T-helper 2 cell (primary cell): ENCODE measurements around the gene IFITM10.

Experiments
- DNase-seq, 5 experiments: peaks; one replicate each; pipeline versions ENCODE4 v3.0.0 to v3.0.0-alpha.2; 2012 to 2022
- total RNA-seq, 2 donors: gene quantifications; one replicate each; lab custom pipeline; 2026; lab: John Stamatoyannopoulos, UW

IFITM10 gene
- total RNA-seq, result 0.62 to 0.94 reads per million in 2 donors

DNA sequence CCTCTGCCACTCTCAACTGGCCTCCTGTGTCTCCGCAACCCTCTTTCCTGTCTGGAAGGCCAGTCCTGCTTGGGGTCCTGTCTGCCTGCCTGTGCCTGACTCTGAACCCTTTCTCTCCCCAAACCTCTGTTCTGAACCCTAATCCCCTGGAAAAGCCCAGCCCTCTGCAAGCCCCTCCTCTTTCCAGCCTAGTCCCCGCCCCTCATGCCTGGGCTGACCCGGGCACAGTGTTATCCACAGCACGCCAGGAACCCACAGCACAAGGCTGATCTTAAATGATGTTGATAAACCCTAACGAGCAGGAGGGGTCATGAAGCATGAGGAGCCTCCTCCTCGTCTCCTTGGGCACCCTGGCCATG, at the start of gene IFITM10:
TSS of gene IFITM10 (minus strand) at position 115 of the 359 bp plus-strand sequence. CDS start 153 bp downstream, outside the sequence.
- DNase-seq, result no peak

DNA sequence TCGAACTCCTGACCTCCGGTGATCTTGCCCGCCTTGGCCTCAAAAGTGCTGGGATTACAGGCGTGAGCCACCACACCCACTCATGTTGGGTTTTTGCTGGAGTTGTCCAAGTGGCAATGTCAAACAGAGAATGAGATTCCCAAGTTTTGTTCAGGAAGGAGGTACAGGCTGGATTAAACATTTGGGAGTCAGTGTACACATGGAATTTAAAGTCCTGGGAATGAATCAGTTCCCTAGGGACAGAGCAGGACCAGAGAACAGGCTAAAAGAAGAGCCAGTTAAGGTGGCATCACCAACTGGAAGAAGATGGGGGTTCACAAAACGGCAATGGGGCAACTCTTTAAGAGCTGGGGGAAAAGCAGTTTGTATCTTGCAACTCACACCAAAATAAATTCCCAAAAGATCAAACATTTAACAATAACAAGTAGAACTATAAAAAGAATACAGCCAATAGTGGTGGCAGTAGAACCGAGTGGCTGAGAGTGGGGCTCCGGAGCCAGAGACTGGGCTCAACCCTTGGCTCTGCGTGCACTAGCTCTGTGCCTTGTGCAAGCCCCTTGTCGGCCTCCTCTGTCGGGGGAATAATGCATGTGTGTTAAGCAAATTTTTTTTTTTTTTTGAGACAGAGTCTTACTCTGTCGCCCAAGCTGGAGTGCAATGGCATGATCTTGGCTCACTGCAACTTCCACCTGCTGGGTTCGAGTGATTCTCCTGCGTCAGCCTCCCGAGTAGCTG, 47.2 kb upstream of the IFITM10 start:
- no peak for DNase-seq

DNA sequence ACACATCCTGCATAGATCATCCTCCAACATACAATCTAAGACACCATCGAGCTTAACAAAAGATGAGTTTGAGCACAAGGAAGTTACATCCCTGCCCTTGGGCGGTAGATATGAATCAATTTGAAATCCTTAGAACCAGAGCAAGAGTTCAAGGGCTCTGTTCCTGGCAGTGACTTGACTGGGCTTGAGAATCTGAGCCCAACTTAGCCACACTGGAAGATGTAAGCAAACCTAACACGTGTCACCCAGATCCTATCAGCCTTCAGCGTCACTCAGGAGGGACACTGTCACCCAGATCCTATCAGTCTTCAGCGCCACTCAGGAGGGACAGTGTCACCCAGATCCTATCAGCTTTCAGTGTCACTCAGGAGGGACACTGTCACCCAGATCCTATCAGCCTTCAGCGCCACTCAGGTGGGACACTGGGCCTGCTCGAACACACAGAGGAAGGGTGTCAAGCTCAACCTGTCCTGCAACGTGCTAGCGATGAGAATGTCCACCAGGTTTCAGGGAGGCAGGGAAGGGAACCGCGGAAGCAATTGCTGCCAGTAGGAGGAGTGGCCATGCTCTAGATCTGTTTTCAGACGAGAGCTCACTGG, 46.1 kb upstream of the IFITM10 start:
- peak in 1 of 5 experiments; percentile 10 for DNase-seq

DNA sequence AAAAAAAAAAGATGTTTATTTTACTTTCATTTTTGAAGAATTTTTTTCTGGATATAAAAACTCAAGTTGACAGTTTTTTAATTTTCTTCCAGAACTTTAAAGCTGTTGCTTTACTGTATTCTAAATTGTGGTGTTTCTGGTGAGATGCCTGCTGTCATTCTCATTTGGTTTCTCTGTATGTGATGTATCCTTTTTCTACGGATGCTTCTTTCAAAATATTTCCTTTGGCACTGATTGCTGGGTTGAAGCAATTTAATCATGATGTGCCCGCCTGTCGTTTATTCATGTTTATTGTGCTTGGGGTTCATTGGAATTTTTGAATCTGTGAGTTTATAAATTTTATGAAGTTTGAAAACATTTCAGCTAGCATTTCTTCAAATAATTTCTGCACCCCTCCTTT, 42.7 kb upstream of the IFITM10 start:
- DNase-seq, result no peak

DNA sequence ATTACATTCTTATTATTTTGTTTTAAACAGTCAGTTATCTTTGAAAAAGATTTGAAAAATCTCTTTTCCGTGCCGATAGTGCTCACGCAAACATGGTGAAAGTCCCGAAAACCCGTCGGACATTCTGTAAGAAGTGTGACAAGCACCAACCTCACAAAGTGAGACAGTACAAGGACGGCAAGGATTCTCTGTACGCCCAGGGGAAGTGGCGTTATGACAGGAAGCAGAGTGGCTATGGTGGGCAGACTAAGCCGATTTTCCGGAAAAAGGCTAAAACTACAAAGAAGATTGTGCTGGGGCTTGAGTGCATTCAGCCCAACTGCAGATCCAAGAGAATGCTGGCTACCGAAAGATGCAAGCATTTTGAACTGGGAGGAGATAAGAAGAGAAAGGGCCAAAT, 42.1 kb upstream of the IFITM10 start:
- DNase-seq, result peak in 1 of 5 experiments; percentile 18

DNA sequence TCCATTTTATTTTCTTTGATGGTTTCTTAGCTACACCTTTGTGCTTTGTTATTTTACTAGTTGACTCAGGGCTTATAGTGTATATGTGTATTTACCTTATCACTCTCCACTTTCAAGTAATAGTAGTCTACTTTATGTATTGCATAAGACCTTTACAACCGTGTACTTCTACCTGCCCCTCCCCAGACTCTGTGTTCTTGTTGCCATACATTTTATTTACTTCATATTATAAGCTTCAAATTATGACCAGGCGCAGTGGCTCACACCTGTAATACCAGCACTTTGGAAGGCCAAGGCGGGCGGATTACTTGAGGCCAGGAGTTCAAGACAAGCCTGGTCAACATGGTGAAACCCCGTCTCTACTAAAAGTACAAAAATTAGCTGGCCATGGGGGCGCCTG, 41.5 kb upstream of the IFITM10 start:
- no peak for DNase-seq

DNA sequence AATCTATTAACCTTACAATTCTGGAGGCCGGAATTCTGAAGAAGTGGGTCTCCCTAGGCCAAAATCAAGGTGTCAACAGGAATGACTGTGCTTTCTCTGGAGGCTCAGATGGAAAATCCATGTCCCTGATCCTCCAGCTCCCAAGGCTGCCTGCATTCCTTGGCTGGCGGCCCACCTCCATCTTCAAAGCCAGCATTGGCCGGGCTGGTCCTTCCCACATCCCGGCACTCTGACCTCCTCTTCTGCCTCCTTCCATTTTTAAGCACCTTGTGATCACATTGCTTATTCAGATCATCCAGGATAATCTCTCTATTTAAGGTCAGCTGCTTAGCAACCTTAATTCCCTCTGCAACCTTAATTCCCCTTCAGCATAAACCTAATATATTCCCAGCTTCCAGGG, 36.1 kb upstream of the IFITM10 start:
- DNase-seq, result no peak

DNA sequence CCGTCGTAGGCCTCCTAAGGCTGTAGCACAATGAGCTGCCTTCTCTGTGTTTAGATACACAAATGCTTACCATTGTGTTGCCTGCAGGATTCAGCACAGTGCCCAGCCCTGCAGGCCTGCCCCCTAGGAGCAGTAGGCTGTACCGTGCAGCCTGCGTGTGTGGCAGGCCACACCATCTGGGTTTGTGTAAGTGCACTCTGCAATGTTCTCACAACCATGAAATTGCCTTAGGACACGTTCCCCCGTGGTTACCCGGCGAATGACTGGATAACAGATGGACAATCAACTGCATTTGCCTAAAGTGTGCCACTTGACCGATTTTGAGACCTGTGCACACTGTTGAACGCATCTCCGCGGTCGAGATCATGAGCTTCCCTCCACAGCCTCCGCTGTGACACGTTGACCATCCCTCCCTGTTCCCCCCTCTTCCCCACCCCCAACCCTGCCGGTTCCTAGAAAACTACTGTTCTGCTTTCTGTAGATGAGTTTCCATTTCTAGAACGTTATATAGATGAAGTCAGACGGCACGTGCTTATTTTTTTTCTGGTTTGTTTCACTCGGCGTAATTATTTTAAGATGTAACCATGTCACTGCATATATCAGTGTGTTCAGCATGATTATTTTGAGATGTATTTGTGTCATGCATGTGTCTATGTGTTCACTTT, 35.5 kb upstream of the IFITM10 start:
- no peak for DNase-seq

DNA sequence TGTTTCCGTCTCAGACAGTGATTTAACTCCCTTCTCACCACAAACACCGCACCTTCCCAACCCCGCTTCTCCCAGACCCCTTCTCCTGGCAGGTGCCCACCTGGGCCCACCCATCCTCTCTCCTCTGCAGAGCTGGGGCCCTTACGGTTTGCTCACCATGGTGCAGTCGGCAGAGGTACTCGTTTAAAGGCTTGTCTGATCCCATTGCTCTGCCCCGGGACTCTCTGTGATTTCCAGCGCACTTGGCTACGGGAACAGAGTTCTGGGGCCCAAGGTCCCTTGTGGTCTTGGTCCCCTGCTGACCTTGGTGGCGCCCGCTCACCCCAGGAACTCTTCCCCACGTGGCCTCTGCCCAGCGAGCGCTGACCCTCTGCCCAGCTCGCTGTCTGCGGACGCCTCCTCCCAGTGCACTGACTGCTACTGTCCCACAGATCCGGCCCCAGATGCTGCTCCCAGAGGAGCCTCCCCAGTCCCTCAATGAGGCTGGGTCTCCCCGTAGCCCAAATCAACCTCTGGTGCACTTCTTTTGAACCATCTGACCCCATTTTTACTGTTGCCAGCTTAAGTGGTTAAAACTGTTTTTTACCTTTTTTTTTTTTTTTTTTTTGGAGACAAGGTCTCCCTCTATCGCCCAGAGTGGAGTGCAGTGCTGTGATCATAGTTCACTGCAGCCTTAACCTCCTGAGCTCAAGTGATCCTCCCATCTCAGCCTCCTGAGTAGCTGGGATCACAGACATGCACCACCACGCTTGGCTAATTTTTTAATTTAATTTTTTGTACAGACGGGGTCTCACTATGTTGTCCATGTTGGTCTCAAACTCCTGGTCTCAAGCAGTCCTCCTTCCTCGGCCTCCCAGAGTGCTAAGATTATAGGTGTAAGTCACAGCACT, 34.6 kb upstream of the IFITM10 start:
- no peak for DNase-seq

DNA sequence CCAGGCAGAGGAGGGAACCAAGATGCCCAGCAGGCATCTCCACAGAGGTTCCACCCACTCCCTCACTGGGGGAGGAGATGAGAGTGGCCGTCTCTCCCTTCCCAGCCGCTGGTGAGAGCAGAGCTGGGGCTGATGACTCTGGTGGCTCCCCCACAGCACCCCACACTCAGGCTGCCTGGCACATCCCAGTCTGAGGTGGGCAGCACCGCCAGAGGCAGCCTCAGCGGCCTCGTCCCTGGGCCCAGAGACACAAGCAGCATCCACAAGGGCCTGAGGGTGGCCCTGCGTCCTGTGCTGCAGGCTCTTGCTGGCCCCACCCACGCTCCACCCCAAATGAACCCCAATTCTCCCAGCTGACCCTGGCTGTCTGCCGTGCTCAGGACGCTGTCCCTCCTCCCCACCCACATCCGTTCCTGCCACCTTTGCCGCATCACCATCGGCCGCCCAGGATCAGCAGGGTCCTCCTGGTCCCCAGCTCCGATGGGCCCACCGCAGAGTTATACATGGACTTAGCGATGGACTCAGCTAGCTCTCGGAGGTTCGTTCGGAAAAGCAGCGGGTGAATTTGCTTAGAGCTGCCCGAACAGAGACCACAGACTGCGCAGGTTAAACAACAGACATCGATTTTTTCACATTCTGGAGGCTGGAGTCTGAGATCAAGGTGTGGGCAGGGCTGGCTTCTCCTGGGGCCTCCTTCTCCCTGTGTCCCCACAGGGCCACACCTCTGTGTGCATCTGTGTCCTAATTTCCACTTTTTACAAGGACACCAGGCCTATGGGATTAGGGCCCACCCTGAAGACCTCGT, 33.5 kb upstream of the IFITM10 start:
- DNase-seq, result no peak

DNA sequence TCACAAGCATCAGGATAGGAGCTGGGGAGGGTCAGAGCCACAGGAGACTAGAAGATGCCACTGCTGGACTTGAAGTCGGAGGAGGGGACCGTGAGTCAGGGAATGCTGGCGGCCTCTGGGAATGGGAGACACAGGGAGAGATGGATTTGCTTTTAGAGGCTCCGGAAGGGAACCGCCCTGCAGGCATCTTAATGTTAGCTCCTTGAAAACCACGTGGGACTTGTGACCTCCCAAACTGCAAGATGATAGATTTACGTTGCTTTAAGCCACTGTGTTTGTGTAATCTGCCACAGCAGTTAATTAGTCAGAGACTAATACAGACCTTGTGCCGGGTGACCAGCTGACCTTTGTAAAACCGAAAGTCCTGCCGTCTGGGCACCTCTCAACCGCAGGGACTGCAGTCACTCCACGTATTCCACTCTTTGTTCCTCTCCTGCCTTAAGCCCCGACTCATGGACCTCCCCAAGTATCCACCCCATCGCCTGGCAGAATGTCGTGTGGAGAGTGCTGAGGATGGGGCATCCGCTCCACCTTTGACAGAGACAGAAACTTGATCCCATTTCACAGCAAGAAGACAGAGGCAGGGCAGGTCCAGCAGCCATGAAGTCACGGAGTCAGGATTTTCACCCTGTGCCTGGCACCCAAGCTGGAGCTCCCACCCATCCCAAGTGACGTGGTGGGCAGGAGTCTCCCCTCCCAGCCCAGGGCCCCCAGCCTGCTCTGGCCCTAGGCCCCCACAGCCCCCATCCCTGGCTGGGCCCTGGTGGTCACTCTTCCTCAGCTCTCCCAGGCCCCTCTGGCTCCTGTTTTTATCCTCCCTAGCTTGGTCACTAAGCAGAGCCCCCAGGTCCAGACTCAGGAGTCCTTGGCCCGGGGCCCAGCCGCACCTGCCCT, 32.7 kb upstream of the IFITM10 start:
- DNase-seq, result no peak

DNA sequence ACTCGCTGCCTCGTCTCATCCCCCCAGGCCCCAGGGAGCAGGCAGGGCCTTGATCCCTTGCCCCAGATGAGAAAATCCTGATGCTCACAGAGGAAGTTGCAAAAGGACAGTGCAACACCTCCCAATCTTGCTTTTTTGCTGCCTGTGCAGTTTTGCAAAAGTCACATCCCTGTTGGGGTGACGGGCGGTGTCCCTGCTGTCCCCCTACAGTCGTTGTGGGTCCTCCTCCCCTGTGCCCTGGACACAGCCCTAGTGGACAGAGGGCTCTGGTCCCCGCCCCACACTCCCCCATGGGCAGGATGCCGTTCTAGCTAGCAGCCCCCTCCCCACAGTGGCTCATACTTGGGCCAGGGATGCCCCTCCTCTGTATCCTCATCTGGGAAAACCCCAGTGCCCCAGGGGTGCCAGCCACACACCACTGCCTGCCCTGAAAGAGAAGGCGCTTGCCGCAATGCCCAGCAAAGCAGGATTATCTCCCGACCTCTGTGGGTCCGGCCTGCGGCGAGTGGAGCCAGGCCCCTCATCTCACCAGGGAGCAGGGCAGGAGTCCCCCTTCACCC, 31.7 kb upstream of the IFITM10 start:
- DNase-seq, result no peak

DNA sequence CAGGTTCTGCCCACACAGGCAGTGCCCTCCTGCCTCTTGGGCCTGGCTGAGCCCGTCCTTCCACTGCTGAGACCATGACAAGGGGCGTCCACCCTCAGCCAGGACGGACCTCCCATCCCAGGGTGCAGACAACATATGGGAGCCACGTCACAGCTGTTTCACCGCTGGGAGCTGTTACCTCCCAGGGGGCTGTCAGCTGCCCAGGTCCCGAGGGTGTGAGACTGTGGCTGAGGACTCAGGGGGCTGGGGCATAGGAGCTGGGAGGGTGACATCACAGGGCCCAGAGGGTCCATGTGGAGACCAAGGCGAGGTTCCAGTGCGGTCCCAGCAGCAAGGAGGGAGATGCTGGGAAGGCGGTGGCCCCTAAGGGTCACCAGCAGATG, 31.2 kb upstream of the IFITM10 start:
- DNase-seq, result no peak

DNA sequence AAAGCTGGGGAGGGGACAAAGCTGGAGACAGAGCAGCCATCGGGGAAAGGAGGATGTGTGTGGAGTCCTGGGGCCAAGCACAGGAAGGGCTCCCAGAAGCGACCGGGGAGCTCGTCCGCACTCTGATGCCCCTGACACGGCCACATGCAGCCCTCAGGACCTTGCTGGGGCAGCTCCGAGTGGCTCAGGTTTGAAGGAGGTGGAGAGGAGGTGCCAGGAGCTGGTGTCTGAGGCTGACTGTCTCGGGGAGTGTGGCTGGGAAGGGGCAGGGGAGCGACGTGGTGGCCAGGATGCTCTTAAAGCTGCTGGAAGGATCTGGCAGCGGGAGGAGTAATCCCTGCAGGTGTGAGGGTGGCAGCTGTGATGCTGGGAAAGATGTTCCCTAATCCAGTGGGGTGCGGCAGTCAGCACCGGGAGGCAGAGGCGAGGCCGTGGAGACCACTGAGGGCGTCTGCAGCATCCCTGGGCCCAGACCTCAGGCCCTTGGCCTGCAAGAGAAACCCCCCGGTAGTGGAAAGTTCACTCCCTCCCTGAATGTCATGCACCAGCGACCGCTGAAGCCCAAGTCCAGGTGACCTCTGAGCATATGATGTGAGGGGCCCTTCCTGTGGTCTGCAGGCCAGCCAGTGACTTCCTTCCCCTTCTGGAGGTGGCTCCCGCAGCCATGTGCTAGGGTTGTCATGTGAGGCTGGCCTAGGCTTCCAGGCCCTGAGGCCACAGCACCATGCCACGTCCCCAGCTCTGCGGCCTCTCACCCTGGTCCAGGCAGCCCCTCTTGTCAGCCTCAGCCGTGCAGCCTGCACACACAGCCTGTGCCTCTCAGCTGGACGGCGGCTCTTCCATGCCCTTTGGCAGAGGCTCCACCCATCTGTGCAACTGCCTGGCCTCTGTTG, 30.6 kb upstream of the IFITM10 start:
- DNase-seq, result no peak

DNA sequence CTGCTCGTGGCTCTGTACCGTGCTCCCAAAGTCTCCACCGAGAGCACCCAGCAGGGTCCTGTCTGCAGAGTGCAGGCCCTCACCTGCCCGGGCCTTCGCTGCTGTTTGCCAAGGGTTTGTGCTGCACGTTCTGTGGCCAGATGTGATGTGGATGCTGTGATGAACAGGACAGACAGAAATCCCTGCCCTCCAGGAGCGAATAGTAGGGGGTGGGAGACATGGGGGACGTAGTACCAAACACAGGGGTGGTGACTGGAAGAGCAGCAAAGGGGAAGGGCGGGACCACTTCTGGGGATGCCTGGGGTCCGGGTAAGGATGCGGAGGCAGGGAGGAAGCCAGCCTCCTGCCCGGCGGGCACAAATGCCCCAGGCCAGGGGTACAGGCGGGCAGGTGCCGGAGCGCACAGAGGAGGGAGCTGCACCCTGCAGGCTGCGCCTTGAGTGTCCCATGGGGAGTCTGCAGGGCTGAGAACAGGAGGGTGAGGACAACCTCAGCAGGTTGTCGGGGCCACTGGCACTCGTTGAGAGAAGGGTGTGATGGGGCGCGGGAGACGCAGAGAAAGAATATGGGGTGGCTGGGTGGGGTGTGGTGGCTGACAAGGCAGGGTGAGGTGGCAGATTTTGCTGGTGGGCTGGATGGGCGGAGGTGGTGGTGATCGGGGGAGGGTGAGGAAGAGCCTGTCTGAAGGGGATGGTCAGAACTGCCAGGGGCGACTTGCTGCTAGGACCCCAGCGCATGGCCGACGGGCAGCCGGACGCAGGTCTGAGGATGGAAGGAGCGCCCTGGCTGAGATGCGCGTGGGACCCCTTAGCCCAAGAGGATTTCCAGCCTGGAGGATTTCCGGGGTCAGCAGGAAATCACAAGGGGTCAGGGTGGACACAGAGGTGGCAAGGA, 29.7 kb upstream of the IFITM10 start:
- no peak for DNase-seq

DNA sequence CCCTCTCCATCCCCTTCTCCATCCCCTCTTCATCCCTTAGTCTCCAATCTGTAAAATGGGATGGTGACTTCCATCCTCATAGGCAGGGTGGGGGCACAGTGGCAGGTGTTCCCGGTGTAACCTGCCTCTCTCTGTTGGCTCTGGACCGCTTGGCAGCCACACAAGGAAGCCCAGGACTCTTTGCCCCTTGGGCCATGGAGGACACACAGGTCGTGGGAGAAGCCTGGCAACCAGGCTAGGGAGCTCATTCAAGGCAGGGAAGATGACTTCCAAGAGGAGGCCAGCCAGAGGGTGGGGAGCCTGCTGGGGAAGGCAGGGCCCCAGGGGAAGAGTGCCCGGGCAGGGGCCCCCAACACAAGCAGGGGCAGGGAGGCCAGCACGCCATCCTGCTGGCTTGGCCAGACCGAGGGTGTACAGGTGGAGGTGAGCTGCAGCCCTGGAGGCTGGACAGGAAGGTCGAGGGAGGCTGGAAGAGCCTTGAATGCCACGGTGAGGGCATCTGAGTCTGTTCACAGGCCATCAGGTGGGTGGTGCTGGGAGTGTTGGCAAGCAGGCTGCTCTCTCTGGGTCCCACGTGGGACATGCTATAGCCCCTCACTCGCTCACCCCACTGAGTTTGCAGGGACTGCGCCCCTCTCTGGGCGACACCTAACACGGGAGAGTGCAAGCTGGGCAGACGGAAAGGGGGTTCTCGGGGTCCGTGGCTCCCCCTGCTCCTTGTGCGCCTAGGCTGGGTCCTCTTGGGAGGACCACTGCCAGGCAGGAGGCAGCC, 28.8 kb upstream of the IFITM10 start:
- no peak for DNase-seq

DNA sequence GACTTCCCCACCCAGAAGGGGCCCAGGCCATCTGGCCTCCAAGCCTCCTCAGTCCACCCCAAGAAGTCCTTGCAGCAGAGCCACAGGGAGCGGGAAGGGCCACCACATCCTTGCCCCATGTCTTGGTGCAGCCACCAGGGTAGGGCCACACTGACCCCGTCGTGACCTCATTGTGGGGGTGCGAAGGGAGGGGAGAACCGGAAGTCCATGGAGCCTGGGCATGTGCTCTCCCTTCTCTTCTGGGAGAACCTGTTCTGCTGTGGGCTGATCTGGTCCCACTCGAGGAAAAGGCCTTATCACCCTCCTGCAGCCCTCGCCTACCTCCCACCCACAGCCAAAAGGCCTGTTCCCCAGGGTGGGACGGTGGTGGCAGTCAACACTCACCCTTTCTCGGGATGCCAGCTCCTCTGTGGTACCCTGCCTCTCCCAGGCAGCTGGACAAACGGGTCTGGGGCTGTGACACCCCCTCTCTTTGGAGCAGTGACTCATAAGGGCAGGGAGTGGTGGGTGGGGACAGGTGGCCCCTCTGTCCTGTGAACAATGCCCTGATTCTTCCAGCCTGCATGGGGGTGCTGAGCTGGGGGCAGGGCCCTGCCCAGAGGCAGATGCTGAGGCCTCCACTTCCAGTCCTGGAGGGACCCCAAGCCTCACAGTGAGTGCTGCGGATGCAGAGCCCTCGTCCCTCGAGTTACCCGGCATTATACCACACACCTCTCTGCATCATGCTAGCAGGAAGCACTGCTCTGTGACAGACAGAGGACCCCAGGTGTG, 27.9 kb upstream of the IFITM10 start:
- no peak for DNase-seq
